CD4-positive, alpha-beta T cell treated with Interleukin-17A for 1 hour (primary cell): ENCODE measurements around the gene ELAVL1.

ENCODE experiments used
- DNase-seq: peaks from one replicate; pipeline ENCODE4 v3.0.0-alpha.2; 2020

The ELAVL1 gene

GRCh38 chr19:7908742-7909461 lies 96.5 kb downstream of the ELAVL1 start:
- no peak for DNase-seq
